GM21825 (cell line): ENCODE measurements around the gene SART3.
"Not testable (repeated sequence)": the region's sequence is repeated elsewhere in the genome, so short reads cannot be mapped to it uniquely, and the experiment has no call there.

Experiments
- ATAC-seq: cut with Tn5 transposase; IDR thresholded peaks from one replicate; pipeline ENCODE4 v1.9.1; 2021; ENCODE audit warnings: mild to moderate bottlenecking, moderate library complexity; ENCODE audit not compliant: unreplicated experiment

Gene SART3

DNA sequence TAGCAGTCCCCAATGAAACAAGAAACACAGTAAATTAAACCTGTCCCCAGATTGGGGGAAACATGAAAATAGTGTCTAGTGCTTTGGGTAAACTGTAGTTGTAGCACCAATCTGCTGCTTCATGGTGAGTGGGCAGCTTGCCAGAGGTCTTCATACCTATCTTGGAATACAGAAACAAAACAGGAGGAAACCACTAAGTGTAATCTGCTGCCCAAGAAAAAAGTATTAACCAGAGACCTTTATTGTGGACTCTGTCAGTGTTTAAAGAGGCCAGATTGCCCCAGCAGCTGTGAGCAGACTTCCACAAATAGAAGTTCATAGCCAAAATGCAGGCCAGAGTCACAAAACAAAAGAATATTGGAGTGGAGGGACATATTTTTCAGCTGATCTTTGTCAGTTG lies 3.8 kb upstream of the SART3 start:
- no peak for ATAC-seq

DNA sequence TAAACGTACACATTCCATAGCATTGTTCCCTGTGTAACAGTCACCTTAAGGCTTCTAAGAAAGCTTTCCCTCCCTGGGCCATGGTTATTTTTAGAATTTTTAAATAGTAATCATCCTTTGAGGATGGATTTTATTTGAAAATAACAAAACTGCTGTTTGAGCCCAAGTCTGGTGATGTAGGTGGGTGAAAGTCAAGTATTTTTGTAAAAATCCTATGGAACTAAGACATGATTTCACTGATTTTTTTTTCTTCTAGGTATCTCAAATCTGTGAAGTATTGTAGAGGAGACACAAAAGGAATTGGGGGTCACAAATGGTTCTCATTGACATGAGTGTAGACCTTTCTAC lies 2.8 kb upstream of the SART3 start:
- ATAC-seq, result no peak

DNA sequence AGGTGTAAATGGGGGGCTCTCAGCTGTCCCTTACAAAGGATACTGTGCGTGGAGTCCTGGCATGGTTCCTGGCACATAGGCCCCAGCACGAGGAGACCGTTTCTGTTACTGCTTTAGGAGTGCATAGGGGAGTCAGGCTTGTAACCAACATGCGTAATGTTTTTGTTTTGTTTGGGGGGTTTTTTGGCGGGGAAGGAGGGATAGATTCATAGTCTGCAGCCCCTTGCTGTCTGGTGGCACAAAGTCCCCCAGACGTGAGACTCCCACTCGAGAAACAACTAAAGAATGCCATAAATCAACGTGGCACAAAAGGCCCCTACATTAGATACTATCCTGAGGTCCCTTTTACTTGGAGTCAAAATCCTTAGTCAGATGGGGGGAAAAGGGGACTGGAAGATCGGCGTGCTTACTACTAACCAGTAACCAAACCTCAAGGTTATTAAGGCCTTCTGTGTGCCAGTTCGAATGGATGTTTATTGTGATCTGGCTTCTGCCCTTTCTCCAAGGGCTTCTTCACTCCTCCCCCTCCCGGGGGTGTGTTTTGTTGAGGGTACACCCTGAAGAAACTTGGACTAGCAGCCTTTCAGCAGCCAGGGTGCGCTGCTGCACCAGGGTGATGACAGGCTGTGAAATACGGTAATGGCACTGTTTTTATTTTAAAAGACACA lies 2.3 kb upstream of the SART3 start:
- ATAC-seq, result peak; percentile 32

DNA sequence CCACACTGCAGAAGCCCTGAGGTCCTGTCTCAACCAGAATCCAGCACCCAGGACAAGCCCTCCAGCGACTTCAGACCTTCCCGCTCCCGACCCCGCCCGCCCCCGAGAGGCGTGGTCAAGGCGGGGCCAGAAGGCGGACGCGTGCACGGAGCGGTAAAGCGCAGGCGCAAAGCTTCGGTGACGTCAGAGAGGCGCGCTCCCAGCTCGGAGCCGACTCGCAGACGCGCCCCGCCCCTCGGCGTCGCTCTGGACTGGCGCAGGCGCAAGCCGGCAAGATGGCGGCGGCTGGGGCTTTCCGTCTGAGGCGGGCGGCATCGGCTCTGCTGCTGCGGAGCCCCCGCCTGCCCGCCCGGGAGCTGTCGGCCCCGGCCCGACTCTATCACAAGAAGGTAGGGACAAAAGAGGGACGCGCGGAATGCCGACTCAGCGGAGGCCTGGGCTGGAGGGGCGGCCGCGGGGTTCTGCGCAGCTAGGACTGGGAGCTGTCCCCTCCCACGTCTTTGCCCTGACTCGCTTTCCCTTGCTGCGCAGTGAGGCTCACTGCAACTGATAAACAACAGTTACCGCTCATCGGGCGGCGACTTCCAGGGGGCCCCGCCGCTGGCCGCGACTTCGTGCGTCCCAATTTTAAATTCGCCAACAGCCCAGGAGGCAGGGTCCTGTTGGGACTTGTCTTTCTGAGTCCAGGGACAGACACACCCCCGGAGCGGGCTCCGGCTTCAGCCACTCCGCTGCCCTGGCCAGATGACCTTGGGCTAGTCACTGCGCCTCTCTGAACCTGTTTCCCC lies 1.6 kb upstream of the SART3 start, which contains the start of gene ISCU:
TSS of gene ISCU (plus strand) at position 249 of the 788 bp plus-strand sequence. CDS start at position 276, 27 bp downstream.
- ATAC-seq, result peak; percentile 52

DNA sequence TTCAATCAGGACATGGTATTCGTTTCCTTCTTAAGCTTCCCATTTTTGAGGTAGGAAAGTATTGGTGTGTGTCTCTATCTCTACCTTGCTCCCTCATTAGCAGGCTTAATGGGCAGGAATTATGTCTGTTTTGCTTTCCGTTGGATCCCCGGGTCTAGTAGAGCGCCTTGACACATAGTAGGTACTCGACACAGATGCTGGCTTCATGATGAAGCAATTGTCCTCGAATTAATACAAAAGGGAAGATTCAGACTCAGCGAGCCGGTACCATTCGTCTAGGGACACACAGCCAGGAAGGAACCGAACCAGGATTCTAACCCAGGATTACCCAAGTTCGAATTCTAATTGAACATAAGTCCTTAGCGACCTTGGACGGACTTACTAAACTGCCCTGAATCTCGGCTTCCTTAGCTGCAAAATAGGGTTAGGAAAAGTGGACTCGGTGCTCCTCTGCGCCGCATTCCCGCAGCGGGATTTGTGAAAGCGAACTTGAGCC lies 927 bp upstream of the SART3 start:
- no peak for ATAC-seq

DNA sequence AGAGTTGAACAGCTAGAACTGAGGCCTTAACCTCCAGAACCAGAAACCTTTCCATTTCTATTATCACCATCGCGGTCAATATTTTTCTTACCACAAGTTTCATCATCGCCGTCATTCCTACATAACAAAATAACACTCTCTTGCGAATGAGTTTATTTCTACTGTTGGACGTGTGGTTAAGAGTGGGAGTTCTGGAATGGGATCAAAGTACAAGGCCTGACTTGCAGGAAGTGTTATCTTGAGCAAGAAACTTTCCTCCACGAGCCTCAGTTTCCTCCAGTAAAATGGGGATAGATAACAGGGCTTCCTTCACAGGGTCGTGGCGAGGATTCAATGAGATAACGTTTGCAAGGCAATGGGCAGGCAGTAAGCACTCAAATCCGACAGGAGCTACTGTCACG lies 652 bp downstream of the SART3 start:
- no peak for ATAC-seq

DNA sequence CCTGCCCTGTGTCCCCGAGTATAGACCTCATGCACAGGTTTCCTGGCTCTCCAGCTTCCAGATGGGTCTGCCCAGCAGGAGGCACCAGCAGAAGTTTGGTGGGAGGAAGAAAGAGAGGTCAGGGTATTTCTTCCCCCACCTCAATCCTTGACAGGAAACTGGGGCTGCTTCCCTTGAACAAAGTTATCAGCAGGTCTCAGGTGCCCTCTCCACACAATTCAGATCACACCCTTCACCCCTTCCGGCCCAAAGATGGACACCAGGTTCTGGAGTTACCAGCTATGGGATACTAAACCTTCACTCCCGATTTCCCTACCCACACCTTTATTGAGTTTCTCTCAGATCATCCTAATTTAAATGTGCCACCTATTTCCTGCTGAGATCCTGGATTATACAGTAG lies 1.2 kb downstream of the SART3 start:
- no peak for ATAC-seq

DNA sequence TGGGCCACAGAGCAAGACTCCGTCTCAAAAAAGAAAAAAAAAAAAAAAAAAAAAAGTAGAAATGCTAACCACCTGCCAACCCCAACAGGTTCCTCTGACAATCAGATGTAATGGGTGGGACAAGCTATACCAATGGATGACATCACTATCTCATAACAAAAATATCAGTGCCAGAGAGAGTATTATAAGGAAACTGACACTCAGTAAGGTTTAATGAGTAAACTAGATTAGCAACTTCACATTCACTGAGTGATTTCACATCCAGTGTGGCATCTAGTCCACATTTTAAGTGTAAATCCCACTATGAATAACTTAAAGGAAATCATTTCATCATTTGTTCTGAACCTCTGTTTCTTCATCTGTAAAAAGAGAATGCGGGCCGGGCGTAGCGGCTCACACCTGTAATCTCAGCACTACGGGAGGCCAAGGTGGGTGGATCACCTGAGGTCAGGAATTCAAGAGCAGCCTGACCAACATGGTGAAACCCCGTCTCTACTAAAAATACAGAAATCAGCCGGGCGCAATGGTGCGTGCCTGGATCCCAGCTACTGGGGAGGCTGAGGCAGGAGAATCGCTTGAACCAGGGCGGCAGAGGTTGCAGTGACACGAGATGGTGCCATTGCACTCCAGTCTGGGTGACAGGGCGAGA lies 1.8 kb downstream of the SART3 start:
- no peak for ATAC-seq

DNA sequence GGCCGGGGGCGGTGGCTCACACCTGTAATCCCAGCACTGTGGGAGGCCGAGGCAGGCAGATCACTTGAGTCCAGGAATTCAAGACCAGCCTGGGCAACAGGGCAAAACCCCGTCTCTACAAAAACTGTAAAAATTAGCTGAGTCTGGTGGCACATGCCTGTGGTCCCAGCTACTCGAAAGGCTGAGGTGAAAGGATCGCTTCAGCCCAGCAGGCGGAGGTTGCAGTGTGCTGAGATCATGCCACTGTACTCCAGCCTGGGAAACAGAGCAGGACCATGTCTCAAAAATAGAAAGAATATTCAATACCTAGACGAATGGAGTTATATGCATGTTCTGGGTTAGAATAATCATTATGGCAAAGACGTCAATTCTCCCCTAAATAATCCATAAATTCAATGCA lies 5.6 kb downstream of the SART3 start:
- ATAC-seq, result not testable (repeated sequence)

DNA sequence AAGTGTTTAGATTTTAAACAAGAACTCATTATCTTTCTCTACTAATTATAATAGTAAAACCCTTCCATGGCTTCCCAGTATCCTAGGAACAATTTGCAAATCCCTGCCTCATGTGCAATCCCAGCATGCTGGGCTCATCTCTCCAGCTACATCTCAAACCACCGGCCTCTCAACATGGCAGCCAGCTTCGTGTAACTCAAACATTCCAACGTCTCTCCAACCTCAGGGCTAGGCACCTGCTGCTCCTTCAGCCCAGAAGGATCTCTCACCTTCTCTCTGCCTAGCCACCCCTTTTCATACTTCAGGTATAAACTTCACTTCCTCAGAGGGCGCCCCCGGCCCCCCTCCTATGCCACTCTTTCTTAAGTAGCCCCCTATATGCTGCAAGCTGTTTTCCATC lies 7.2 kb downstream of the SART3 start:
- no peak for ATAC-seq

DNA sequence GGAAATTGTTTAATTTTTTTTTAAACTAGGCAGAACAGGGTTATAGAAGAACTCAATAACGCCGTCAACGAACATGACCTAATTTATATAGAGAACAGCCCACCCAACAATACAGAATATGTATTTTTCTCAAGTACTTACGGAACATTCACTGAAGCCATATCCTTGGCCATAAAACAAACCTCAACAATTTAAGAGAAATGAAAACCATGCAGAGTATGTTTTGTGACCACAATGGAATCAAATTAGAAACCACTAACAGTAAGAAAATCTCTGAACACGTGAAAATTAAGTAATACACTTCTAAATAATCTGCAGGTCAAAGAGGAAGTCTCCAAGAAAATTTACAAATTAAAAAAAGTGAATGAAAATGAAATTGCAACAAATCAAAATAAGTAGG lies 9.4 kb downstream of the SART3 start:
- ATAC-seq, result no peak

DNA sequence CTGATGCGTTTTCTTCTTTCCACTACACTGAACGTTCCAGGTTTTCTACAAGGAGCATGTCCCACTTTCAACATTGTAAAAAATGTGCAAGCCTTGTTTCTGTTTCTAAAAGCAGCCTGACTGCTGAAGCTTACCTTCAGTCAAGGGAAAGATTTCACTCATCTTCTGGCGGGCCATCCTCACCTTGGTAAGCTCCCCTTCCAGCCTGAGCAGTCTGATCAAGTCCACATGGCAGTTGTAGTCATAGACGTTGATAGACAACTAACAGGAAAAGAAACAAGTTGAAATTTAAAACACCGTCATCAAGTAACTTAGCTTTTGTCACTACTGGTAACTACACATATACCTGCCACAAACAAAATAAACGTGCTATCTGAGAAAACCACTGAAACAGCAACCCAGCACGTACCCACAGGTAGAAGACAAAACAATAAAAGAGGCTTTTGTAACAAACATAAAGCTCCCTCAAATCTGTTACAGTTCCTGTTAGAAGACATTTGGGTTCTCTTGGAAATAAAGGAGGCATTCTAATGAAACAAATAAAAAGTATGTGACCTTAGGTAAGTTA lies 11.9 kb downstream of the SART3 start:
- no peak for ATAC-seq

DNA sequence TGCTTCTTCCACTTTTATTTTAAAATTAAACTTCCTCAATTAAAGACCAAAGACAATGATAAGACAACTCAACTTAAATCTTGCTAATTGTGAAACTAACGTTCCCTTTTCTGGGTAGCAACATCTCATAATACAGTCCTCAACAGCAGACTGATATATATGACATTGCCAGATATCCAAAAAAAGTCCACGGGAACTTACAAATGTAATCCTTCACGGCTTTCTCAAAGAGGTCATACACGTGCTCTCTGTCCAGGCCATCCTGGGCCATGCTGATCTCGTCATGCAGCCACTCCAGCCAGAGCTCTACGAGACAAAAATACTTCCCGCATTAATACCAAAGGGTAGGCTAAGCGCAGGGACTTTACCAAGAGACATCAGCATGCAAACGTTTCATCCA lies 13.3 kb downstream of the SART3 start:
- ATAC-seq, result no peak

DNA sequence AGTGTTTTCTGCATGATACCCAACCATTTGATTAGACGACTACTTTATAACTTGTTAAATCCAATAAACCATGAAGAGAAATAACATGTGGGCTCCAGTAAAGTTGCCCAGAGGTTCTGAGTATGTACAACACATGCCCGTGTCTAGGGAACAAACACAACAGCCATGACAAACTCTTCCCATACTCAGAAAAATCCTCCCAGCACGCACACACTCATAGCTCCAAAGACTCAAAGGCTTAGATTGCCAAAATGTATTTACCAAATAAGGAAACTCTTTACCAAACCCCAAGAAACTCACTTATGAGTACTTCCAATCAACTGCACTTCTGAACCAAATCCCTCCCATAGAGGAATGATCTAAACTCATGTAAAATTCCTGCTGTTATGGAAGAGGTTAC lies 17.3 kb downstream of the SART3 start:
- ATAC-seq, result no peak

DNA sequence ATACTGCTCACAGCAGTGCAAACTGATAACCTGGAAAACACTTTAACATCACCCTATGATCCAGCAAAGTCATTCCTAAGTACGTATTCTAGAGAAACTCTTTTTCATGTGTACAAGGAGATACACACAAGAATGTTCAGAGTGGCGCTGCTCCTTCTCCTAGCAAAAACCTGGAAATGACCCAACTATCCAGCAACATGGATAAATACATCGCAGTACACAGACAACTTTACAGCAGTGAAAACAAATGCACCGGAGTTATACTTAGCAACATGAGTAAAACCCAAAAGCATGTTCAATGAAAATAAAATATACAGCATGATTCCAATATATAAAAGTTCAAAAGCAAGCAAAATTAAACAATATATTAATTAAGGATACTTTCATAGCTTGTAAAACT lies 18.7 kb downstream of the SART3 start:
- ATAC-seq, result no peak

DNA sequence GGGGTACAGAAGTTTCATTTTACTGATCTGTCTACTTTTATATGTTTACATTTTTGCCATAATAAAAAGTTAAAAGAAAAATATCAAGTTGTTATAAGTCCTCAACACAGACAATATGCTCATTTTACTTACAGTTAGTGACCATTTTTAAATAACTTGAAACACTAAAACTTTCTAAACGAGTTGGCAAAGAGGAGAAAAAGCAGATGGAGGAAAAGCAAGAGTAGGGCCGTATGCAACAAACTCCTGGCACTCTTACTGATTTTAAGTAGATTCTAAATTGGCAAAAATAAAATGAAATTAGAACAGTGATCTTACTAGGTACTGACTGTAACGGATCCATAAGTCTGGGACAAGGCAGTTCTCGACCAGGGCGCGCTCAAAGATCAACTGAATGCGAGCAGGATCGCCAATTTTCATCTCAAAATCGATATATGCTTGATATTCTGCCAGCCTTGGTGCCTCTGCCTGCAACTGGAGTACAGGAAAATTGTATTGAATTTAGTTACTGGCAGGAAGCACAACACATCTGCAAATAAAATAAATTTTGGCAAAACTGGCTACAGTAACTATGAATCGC lies 22.3 kb downstream of the SART3 start:
- no peak for ATAC-seq

DNA sequence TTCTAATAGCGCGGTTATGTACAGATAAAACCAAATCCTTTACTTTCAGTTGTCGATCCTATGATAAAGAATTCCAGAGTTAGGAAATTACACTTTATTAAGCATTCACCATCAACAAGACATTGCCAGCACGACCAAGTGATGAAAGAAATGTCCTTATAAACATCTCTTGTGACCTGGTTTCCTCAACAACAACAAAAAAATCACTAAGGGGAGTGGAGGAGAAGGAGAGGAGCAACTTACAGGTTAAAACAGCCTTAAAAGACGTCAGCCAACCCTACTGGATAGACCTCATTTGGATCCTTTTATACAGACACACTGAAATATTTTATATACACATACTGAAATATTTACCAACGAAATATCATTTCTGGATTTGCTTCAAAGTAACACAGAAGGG lies 22.8 kb downstream of the SART3 start:
- ATAC-seq, result no peak

DNA sequence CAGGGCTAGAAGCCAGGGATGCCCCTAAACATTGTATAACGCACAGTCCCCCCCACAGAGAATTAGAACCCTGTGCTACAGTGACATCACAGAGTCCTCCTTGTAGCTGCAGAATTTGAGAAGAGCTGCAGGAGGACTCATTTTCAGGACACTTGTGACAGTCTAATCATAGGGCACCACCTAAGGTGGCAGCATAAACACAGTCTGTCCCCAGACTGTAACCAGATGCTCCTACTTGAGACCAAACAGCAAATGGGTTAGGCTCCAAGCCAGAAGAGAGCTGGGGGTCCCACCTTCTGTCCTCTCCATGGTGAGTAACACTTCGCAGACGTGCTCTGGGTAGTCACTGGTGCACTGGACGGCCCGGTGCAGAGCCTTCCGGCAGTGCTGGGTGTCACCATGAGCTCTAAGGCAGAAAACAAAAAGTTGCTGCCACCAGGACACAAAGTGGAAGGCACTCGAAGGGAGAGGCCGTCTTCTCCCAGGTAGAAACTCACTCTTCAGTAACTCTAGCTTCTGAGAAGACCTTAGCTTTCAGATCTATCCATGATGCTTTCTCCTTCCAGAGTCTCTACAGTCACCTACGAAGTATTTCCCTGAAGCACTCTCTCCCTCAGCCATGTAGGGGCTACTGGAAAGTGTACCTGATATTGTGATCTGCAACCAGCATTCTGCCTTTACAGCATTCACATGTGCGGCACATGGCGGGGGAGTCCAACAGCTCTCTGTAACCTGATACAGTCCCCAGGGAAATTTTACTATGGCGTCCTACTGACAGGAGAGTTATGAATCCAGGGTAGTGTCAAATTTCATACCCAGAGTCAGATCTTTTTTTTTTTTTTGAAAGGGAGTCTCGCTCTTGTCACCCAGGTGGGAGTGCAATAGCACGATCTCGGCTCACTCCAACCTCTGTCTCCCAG lies 28.8 kb downstream of the SART3 start:
- no peak for ATAC-seq

DNA sequence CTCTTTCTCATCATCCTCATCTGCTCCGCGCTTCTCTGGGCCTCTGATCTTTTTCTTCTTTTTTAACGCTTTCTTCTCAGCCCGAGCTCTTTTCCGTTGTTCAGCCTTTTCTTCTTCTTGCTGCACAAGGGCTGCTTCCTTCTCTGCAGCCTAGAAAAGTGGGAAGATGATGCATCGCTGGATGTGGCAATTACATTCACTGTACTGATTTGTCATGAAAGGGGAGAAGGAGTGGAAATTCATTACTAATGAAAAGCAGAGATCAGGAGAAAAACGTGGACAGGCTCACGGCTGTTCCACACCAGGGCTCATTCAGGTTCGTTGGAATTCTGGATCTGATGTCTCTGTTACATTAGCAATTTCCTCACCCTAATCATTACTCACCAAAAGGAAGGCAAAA lies 30.8 kb downstream of the SART3 start:
- ATAC-seq, result no peak

DNA sequence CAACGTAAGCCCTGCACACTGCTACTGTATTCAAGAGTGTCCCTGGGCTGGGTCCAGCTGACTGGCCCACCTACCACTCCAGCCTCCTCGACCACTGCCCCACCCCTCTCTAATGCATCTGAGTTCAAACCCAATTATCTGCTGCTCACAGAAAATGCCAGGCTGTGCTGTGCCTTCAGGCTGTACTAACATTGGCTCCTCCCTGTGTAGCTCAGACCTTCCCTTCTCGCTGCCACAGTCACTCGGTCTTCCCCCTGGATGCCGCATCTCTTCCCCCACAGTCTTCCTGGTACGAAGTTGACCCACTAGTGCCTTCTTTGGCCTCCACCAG lies 33.8 kb downstream of the SART3 start:
- no peak for ATAC-seq
